Gastrocnemius medialis (tissue), 4 donors: ENCODE results near the gene PKM. TPM values are rescaled to one million over a fixed set of nuclear protein-coding genes. Genes with fewer than 3 reads are reported as not detected.
A peak's percentile ranks its signal among the peaks of the same experiment; 100 is the strongest.

Experiments
- ATAC-seq, 2 donors: fragments of 150-250 bp; one replicate each; pipeline ENCODE4 v1.9.1; 2016
- DNase-seq, 2 donors: peaks; one replicate each; pipeline ENCODE4 v3.0.0-alpha.2; 2019
- H3K27ac ChIP-seq, 4 donors: fragments of 200-600 bp; sonication (generic); 1 replicate in 1 of 4; 2 replicates in 3 of 4; pipeline ENCODE4 v1.5.1; 2016 to 2018; ENCODE audit warnings: mild to moderate bottlenecking in 2 of 4, moderate library complexity in 1 of 4
- H3K27me3 ChIP-seq, 3 donors: fragments of 200-600 bp; sonication (generic) in 2 of 3; 1 replicate in 1 of 3; 2 replicates in 2 of 3; pipeline versions ENCODE4 v1.5.1 to v1.6.0; 2016 to 2019; ENCODE audit warnings: mild to moderate bottlenecking in 1 of 3, moderate library complexity in 1 of 3
- H3K36me3 ChIP-seq, 2 donors: fragments of 200-600 bp; sonication (generic) in 1 of 2; one replicate each; pipeline ENCODE4 v1.5.1; 2017 to 2018
- H3K4me1 ChIP-seq, 2 donors: fragments of 200-600 bp; sonication (generic) in 1 of 2; one replicate each; pipeline ENCODE4 v1.5.1; 2016 to 2017; ENCODE audit warnings: mild to moderate bottlenecking in 2 of 2
- H3K4me3 ChIP-seq, 4 donors: fragments of 200-600 bp; sonication (generic) in 3 of 4; 1 replicate in 1 of 4; 2 replicates in 3 of 4; pipeline ENCODE4 v1.5.1; 2016 to 2019; ENCODE audit warnings: mild to moderate bottlenecking in 2 of 4
- H3K9me3 ChIP-seq, 3 donors: fragments of 200-600 bp; sonication (generic) in 2 of 3; 1 replicate in 1 of 3; 2 replicates in 2 of 3; pipeline ENCODE4 v1.5.1; 2016 to 2019
- POLR2A ChIP-seq, 2 donors: fragments of 450-650 bp; IDR thresholded peaks; one replicate each; pipeline ENCODE4 v1.6.1; 2017; ENCODE audit warnings: antibody characterized with exemption in 2 of 2, mild to moderate bottlenecking in 2 of 2, moderate library complexity in 2 of 2
- in situ Hi-C, 4 donors: fragments of 200-750 bp; cut with MboI; loops; one replicate each; pipeline versions ENCODE4 v1.15.0 to v1.8.0; 2017; ENCODE audit warnings: low sequenced_read_pairs in 4 of 4
- intact Hi-C: fragments of 100-400 bp; cut with DNase I; formaldehyde crosslinking; loops from one replicate; pipeline ENCODE4 v1.15.1; 2023; ENCODE audit warnings: low total_unique reads
- total RNA-seq, 4 donors: library from RNA; depleted of rRNA; stranded (reverse); fragments of >200 nt; gene quantifications; one replicate each; pipeline versions ENCODE4 v1.1.0 to v1.2.3, GENCODE V29; 2016
- TF ChIP-seq, protein P1 (sequence below), 5 experiments: fragments of 450-650 bp in 3 of 5; fragments of 200-600 bp in 2 of 5; sonication (generic) in 2 of 5; IDR thresholded peaks in 4 of 5; conservative IDR thresholded peaks in 1 of 5; 1 replicate in 4 of 5; 2 replicates in 1 of 5; pipeline ENCODE4 v1.5.1; 2016 to 2019; ENCODE audit warnings: antibody characterized with exemption in 5 of 5, mild to moderate bottlenecking in 3 of 5, moderate library complexity in 3 of 5

PKM gene
- total RNA-seq, 4 donors from 2014 or later = 691 to 946 (median 810) TPM

GRCh38 chr15:72237853-72238224 is 6.8 kb upstream of the PKM start:
- DNase-seq (no peak), ATAC-seq (peak; percentile 9 to 18)
- Histone ChIP-seq H3K27ac (peak overlapping the region; percentile 47 to 67 (median 58)), H3K9me3 (no peaks in the 10 kb centered on the region), H3K4me3 (no peak overlapping the region), H3K27me3 (no peaks in the 10 kb centered on the region), H3K4me1 (peaks cover 0 to 14% of the 10 kb centered on the region in 2 donors), H3K36me3 (peaks cover 0 to 33% of the 10 kb centered on the region in 2 donors)
- intact Hi-C loops = no loop called here
- in situ Hi-C loops = loop anchor here in 1 of 4 donors (5.0 kb wide), 1 partner anchor 34 kb away; the partner anchor contains the start of gene PARP6
- TF ChIP-seq, protein P1, sequence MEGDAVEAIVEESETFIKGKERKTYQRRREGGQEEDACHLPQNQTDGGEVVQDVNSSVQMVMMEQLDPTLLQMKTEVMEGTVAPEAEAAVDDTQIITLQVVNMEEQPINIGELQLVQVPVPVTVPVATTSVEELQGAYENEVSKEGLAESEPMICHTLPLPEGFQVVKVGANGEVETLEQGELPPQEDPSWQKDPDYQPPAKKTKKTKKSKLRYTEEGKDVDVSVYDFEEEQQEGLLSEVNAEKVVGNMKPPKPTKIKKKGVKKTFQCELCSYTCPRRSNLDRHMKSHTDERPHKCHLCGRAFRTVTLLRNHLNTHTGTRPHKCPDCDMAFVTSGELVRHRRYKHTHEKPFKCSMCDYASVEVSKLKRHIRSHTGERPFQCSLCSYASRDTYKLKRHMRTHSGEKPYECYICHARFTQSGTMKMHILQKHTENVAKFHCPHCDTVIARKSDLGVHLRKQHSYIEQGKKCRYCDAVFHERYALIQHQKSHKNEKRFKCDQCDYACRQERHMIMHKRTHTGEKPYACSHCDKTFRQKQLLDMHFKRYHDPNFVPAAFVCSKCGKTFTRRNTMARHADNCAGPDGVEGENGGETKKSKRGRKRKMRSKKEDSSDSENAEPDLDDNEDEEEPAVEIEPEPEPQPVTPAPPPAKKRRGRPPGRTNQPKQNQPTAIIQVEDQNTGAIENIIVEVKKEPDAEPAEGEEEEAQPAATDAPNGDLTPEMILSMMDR (IDR thresholded peaks at IDR 0.05 in 4 of 5, conservative IDR thresholded peaks at IDR 0.05 in 1 of 5) = no peak
- no peak for TF ChIP-seq POLR2A (IDR thresholded peaks at IDR 0.05)

DNA sequence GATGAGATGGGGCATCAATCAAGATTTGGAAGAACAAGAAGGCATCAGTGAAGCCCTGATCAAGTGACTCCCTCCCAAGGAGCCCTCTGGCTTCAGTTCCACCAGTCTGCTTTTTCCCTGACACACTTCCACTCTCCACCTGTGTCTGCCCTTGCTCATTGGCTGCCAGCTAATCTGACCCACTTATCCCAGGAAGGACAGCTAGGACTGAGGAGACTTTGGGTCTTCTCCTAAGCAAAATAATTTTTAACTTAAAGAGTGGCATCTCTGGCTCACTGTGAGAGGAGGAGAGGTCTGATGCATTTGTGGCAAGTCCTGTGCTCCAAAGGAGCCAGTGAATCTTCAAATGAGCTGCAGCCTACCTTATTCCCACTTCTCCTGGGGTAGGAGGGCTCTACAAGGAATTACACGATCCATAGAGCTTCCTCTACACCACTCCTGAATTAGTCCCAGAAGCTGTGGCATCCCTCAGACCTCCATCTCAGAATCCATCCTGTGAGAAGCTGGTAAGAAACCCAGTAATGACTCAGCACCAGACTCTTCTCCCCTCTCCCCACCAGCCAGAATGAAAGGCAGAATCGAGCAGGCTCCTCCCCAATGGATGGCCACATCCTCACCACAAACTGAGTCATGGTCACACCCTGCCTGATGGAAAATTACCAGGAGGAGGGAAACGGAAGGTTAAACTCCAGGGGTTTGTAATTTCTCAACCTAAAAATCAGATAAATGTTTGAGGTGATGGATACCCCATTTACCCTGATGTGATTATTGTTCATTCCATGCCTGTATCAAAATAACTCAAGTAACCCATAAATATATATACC is 6.3 kb upstream of the PKM start:
- no peaks in the 10 kb centered on the region for H3K9me3 ChIP-seq
- peak overlapping the region; percentile 47 to 67 (median 58) for H3K27ac ChIP-seq
- in situ Hi-C loops (loop anchor here in 1 of 4 donors (5.0 kb wide), 1 partner anchor 35 kb away; the partner anchor contains the start of gene PARP6), intact Hi-C loops (no loop called here)
- ATAC-seq (peak; percentile 90 to 93), DNase-seq (peak; percentile 64 to 83)
- H3K27me3 ChIP-seq = no peaks in the 10 kb centered on the region
- H3K36me3 ChIP-seq = peaks cover 0 to 27% of the 10 kb centered on the region in 2 donors
- peak overlapping the region in 1 of 4 donors; percentile 27 for H3K4me3 ChIP-seq
- peaks cover 0 to 18% of the 10 kb centered on the region in 2 donors for H3K4me1 ChIP-seq
- TF ChIP-seq POLR2A (IDR thresholded peaks at IDR 0.05) = peak in 1 of 2 donors; percentile 43
- TF ChIP-seq, protein P1 (IDR thresholded peaks at IDR 0.05 in 4 of 5, conservative IDR thresholded peaks at IDR 0.05 in 1 of 5) = no peak

GRCh38 chr15:72236381-72237003 is 5.5 kb upstream of the PKM start:
- intact Hi-C loops (no loop called here), in situ Hi-C loops (loop anchor here in 1 of 4 donors (5.0 kb wide), 1 partner anchor 36 kb away; the partner anchor contains the start of gene PARP6)
- Histone ChIP-seq H3K27ac (peak overlapping the region; percentile 47 to 67 (median 58)), H3K36me3 (peaks cover 0 to 19% of the 10 kb centered on the region in 2 donors), H3K9me3 (no peaks in the 10 kb centered on the region), H3K4me3 (peak overlapping the region in 1 of 4 donors; percentile 27), H3K4me1 (peaks cover 0 to 24% of the 10 kb centered on the region in 2 donors), H3K27me3 (no peaks in the 10 kb centered on the region)
- TF ChIP-seq POLR2A (IDR thresholded peaks at IDR 0.05) = no peak
- TF ChIP-seq, protein P1 (IDR thresholded peaks at IDR 0.05 in 4 of 5, conservative IDR thresholded peaks at IDR 0.05 in 1 of 5) = no peak
- DNase-seq (no peak), ATAC-seq (no peak)

- ATAC-seq (no peak), DNase-seq (no peak)
- no peak overlapping the region for H3K27ac ChIP-seq
- no peak for TF ChIP-seq POLR2A (IDR thresholded peaks at IDR 0.05)
- TF ChIP-seq, protein P1 (IDR thresholded peaks at IDR 0.05 in 4 of 5, conservative IDR thresholded peaks at IDR 0.05 in 1 of 5) = no peak
- H3K4me3 ChIP-seq = no peak overlapping the region
- intact Hi-C loops (no loop called here), in situ Hi-C loops (loop anchor here in 1 of 4 donors (5.0 kb wide), 1 partner anchor 37 kb away; the partner anchor contains the start of gene PARP6)
- H3K4me1 ChIP-seq = peaks cover 0 to 24% of the 10 kb centered on the region in 2 donors
- H3K36me3 ChIP-seq = peaks cover 0 to 7% of the 10 kb centered on the region in 2 donors
- H3K27me3 ChIP-seq = no peaks in the 10 kb centered on the region
- no peaks in the 10 kb centered on the region for H3K9me3 ChIP-seq
Observed at GRCh38 chr15:72235298-72235697, 4.3 kb upstream of the PKM start.
